Stimulated activated CD4-positive, alpha-beta T cell treated with anti-CD3 and anti-CD28 coated beads, Interleukin-2, amount 100 ng/mL, for 48 hours (primary cell): ENCODE results near the gene DBH.

Experiments
- DNase-seq, 2 donors: peaks; one replicate each; pipeline ENCODE4 v3.0.0-alpha.2; 2020

DBH gene

DNA sequence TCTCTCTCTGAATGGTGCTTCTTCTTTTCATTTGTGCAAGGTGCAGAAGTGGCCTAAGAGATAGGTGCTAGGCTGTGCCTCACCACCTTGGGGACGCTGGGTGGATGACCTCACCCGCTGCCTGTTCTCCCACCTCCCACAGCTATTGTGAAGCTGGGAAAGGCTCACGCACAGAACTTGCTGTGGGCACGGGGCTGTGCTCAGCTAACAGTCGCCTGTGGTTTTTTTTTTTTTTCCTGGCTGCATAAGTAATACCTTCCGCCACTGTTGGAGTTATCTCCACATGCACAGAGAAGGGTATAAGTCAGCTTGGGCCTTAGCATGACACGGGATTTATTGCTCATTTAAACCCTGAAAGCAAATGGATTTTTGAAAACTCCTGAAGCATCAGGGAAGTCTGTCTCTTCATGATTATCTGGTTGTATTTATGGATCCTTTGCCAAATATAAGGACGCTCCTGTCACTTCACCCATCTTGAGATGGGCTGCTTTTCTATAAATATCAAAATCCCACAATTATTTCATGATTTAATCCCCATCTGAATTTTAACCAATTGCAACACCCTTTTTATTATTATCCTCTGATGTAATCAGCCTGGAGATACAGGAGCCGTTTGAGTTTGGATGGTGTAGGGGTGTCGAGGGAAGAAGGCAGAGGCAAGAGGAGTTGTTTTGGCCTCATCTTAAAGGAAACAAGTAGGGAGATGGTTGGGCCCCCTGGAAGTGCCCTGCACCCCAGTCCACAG, 9.0 kb downstream of the DBH start:
- DNase-seq, result no peak

DNA sequence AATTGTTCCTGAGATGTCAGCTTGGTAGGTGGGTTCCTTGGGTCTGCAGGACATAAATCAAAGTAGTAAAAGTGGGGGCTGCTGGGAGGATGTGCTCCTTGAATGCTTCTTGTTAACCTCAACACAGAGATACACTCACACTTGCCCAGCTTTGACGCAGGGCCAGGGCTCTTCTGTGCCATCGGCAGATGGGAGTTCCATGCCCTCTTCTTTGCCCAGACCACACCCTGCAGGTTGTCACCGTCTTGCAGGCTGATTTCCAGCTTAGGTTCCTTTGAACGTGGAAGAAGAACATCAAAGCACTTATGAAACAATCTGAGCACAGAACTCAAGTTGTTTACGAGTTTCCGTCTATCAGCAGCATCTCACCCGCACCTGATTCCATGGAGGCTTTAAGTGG, 11.0 kb downstream of the DBH start:
- DNase-seq, result no peak

DNA sequence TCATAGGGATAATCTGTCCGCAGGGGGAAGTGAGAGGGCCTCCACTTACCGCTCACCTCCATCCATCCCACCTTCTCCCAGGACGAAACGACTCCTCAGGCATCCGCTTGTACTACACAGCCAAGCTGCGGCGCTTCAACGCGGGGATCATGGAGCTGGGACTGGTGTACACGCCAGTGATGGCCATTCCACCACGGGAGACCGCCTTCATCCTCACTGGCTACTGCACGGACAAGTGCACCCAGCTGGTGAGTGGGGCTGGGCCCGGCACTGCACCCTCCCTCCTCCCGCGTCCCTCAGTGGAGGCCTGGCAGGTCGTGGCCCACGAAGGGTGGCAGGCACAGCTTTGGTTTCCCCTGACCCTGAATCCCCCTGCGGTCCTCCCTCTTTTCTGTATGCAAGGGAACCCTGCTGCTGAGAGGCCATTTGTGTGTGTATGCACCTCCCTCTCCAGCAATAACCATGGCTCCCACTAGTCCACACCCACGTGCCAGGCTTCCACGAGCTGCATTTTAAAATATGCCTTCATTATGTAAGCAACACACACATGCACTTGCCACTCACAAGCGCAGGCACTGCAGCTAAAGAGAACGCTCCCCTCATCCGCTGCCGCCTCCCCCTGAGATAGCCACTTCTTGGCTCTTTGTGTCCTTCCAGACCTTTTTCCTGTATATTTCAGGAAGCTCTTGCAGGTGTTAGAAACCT, 11.8 kb downstream of the DBH start:
- DNase-seq, result no peak

DNA sequence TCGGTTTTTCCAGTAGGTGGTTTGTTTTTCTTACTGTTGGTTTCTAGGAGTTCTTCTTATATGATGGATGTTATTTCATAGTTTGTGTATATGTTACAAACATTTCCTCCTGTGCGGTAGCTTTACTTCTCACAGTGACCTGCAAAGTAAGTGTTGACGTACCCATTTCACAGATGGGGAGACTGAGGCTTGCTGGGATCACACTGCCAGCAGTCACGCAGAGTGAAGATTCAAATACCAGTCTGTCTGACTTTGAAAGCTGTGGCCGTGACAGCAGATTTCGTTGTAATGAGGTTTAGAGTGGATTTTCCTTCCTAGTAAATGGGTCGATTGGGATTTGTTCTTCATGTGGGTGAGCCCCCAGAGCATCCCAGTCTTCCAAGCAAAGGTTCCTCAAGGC, 13.0 kb downstream of the DBH start:
- DNase-seq, result no peak

DNA sequence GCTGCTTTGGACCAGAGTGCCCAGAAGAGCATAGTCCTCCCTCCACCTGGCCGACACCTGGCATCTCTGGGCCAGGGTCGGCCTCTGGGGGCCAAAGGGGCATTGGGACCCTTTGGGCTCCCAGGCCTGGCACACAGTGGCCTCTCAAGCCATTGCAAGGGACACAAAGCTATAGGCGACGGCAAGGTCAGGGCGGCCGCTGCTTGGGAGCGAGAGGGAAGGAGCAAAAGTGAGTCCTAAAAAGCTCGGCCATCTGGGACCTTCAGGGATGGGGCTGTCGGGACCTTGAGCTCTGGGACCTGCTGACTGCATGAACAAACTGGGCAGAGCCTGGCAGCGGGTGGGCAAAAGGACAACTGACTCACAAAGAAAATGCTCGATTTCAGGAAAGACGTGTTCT, 13.9 kb downstream of the DBH start:
- DNase-seq, result no peak

DNA sequence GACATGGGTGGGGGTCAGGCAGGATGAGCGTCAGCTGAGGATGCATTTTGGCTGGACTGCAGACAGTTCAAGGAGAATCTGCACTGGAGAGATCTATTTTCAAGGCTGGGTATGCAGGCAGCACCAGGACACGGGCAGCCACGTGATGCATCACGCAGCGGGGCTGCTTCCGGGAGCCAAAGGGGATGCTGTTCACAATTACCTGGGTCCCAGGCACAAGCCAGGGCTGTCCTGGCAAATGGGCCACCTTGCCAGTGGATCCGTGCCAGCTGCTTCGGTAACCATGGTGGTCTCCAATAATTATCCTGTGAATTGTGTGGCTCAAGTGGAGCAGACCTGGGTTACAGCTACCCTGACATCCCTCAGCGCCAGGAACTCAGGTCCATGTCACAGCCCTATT, 17.5 kb downstream of the DBH start:
- no peak for DNase-seq

GRCh38 chr9:133654736-133655657, 18.8 kb downstream of the DBH start:
- DNase-seq, result no peak

DNA sequence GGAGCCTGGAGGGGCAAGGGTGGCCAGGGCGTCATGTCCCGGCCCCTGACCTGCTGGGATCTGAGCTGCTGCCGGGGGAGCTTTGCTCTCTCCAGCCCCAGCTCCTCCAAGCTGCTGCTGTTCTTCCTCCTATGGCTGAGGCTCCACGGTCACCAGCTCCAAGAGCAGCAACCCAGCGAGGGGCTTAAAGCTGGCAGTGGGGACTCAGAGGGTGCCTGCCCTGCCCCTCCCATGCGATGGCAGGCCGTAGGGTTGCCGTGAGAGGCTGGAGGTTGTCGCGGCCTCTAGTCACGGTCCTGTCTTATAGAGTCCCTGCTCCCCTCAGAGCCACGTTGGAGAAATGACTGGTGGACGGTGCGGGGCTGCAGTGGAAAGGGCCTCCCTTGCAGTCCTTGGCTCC, 19.5 kb downstream of the DBH start:
- DNase-seq, result no peak

DNA sequence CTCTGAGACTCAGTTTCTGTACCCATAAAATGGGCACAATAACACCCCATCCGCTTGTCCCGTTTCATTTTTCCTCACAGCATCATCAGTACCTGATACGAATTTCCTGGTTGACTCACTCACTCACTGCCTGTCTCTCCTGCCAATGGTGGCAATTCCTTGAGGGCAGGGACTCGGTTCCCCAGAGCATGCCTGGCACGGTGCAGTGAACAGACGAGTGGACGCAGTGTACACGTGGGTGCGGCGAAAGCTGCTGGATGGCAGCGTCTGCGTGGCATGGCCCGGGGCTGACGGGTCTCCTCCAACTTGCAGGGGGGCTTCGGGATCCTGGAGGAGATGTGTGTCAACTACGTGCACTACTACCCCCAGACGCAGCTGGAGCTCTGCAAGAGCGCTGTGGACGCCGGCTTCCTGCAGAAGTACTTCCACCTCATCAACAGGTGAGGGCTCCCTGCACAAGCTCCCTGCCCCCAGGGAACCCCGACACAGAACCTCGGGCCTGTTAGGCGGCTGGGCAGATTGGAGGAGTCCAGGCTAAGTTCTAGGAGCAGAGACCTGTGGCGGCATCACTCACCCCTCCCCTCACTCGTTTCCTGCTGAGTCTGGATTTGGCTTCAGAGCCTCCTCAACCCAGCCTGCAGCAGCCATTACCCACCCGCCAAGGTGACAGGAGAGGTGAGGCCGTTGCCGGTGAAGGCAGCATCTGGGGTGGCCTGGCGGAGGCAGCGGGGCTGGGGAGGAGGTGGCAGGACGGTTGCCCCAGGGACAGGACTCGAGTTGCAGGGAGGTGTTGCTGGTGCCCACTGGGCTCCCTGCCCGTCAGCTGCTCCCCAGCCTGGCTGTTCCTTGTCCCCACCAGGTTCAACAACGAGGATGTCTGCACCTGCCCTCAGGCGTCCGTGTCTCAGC, 20.3 kb downstream of the DBH start:
- peak in 1 of 2 donors; percentile 23 for DNase-seq

- no peak for DNase-seq
These were observed 21.0 kb downstream of the DBH start for GRCh38 chr9:133657120-133657661.

DNA sequence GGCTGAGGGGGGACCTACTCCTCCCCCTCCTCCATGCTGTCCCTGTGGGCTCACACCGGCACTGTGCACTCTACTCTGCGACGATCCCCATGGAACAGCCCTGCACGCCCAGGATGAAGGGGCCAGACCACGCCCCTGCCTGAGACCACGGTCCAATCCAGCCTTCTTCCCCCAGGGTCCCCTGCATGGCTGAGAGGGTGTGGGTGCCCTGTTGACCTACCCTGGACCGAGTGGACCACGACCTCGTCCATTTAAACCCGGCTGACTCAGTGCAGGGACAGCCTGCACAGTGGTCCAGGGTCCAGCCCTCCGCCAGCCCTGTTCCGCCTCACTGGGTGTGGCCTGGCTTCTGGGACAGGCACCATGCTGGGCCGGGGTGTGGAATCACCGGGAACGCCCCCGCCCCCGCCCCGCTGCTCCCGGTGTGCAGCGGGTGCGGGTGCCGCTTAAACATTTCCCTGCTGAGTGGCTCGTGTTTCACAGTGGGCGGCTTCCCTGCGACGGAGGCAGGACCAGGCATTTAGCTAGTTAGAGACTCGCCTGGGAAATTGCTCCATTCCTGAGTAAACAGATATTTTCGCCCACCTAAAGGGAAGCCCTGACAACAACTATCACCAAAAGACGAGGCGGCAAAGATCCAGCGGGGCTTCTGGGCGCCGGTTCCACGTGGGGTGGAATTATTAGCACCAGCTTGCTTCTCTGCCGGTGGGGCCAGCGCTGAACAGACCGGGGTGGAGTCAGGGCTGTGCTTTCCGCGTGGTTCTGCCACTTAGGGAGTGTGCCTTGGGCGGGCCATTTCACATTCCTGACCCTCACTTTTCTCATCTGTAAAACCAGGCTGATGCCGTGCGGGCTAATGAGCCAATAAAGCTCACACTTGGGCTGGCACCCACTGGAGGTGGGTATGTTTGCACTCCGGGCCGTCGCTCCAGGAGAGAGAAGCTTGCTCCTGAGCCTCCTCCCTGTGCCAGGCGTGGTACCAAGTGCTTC, 22.6 kb downstream of the DBH start:
- DNase-seq, result no peak

- no peak for DNase-seq
These were observed 23.4 kb downstream of the DBH start for GRCh38 chr9:133659516-133659915.

DNA sequence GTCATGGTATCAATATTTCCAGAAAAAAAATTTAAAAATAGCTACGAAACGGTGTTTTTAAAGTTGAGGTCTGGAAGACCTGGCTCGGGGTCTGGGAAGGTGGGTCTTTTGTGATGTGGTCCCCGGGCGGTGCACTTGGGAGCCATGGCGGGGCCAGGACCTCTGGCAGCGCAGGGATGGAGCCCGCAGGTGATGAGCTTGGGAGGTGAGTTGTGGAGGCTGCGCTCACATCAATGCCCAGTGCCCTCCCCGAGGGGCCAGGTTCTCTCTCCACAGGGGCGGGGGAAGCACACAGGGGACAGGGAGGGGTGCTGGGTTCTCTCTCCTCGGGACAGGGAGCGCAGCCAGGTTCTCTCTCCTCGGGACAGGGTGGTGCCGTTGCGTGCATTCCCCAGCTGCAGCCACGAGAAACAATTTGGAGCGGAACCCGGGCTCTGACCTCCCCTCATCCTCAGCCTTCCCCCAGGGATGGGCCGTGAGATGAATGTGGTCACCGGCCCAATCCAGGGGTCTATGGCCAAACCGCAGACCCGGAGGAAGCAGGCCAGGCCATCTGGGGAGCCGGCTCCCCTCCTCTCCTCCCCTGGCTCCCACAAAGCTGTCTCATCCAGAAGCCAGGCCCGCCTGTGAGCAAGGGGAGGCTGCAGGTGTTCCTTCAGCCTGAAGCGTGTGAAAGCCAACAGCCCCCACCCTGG, 25.8 kb downstream of the DBH start:
- no peak for DNase-seq

DNA sequence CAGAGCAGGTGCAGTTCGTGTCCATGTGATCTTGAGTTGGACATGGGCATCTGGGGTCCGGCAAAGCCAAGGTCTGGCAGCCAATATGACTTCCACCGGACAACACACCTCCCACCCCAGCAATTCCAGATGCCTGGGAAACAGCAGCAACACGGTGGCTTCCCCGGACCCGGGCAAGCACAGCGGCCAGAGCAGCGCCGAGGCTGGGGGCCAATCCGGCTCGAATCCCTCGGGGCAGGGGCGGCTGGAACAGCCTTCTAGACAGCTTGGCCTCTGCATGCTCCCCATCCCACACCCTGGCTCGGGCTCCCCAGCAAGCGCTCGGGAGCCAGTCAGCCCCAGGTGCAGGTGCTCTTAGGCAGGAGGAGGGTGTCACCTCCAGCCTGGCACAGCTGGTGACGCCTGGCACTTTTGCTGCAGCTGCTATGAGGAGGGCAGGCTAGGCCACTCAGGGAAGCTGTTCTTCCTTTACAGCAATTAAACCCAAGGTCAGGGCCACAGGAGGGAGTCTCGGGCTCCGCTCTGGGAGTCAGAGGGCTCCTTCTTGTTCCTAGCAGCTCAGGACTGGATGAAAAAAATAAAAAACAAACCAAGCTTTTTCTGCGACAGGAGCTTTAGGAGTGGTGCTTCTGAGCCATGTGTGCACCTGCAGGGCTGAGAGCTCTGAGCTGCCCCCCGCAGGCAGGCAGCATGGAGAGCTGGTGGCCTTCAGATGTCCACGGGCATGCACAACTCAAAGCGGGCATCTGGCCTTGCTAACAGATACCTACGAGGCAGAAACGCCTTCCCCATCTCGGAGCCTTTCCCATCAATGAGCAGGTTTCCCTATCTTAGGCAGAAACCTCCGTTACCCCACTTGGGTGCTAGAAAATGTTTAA, 28.2 kb downstream of the DBH start:
- no peak for DNase-seq

GRCh38 chr9:133665096-133665495, 28.9 kb downstream of the DBH start:
- no peak for DNase-seq

DNA sequence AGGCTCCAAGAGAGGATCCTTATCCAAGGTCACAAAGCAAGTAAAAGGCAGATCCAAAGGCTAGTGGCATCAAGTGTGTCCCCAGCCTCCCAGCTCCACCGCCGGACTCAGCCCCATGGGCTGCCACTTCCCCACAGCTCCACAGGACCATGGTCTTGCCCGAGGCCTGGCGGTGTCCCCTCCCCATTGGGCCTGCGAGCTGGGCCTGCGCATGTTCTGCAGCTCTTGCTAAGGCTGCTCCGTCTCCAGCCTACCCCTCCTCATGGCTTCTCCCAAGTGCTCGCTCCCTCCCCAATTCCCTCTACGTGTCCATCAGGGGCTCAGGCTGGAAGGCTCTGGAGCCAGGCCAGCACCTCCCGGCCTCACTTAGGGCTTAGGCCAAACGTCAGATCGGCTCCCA, 29.4 kb downstream of the DBH start:
- no peak for DNase-seq

DNA sequence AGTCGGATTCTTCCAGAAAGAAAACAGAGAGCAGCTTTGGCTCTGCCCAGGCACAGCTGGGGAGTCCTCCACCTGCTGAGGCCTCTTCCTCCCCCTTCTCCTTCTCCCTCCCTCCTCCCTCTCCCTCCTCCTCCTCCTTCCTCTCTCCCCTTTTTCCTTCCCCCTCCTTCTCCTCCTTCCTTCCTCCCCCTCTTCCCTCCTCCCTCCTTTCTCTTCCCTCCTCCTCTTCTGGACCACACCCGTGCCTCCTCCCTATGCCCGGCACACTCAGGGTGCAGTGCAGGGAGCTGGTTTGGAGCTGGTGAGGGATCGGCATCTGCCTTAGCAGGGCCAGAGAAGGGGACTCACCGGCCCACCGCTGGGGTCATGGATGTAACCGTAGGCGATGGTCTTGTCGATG, 30.2 kb downstream of the DBH start:
- no peak for DNase-seq

DNA sequence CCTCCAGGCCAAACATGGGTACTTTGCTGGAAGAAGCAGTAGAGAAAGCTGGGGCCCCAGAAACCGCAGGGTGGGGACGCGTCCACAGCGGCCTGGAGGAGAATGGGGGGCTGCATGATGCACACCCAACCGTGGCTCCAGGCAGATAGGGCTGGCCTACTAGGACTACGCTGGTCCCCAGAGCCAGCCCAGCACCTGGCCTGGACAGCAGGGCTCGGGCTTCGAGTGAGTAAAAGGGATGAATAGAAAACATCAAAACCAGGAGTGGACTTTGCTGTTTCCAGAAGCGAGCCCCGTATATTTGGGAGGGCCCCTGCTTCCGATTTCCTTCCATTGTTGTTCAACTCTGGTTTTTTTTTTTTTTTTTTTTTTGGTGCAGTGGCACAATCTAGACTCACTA, 30.7 kb downstream of the DBH start:
- DNase-seq, result no peak

DNA sequence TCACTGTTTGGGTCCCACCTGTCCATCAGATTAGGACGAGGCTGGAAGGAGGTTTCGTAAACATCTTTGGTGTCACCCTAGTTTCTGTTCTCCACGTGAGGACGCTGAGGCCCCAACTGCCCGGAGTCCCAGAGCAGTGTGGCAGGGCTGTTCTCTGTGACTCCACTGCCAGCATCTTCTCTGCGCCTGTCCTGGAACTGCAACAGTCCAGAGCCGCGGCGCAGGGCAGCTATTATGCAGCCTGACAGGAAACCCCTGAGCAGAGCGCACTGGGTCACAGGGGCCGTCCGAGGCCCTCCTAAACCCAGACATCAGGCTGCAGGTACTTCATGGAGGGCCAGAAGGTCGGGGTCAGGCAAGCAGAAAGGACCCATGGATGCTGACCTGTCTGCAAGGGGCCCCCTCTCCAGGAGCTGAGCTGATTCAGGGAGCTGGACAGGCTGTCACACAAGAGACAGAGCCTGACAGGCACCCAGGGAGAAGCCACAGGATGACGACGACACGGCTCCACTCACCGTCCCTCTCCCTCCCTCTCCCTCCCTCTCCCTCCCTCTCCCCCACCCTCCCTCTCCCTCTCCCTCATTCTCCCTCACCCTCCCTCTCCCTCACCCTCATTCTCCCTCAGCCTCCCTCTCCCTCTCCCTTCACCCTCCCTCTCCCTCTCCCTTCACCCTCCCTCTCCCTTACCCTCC, 31.7 kb downstream of the DBH start:
- no peak for DNase-seq
